Naive thymus-derived CD8-positive, alpha-beta T cell (primary cell): ENCODE results near the gene IQCE. TPM values are rescaled to one million over a fixed set of nuclear protein-coding genes. Genes with fewer than 3 reads are reported as not detected.
"Not testable (repeated sequence)": the region's sequence is repeated elsewhere in the genome, so short reads cannot be mapped to it uniquely, and the experiment has no call there.

Experiments used
- ATAC-seq, 2 donors: fragments of 150-1000 bp; cut with Tn5 transposase in 1 of 2; sonication (Bioruptor Pico), chemical (Tn5 transposase) in 1 of 2; 1 replicate in 1 of 2; 2 replicates in 1 of 2; pipeline ENCODE4 v1.10.0; 2021; ENCODE audit warnings: mild to moderate bottlenecking in 2 of 2, moderate library complexity in 2 of 2
- POLR2A ChIA-PET: fragments of 350-600 bp; sonication (Branson Sonifier 250); formaldehyde crosslinking; loops from one replicate; lab custom pipeline; 2021; ENCODE audit warnings: antibody characterized with exemption; lab: Charles Lee
- DNase-seq, 10 donors: peaks; one replicate each; pipeline versions ENCODE4 v3.0.0 to v3.0.0-alpha.2; 2020 to 2022
- H3K27ac Mint-ChIP-seq, 10 donors: one replicate each; pipeline ENCODE4 v1.8.0; 2020 to 2022; ENCODE audit warnings: mild to moderate bottlenecking in 10 of 10, mixed read lengths in 10 of 10, moderate library complexity in 4 of 10, inconsistent platforms in 1 of 10
- H3K27me3 Mint-ChIP-seq, 5 donors: one replicate each; pipeline ENCODE4 v1.8.0; 2021 to 2022; ENCODE audit warnings: mixed read lengths in 5 of 5
- H3K36me3 Mint-ChIP-seq, 3 donors: one replicate each; pipeline ENCODE4 v1.8.0; 2020 to 2022; ENCODE audit warnings: mixed read lengths in 3 of 3, mild to moderate bottlenecking in 2 of 3, inconsistent platforms in 1 of 3
- H3K4me1 Mint-ChIP-seq, 4 donors: one replicate each; pipeline ENCODE4 v1.8.0; 2021 to 2022; ENCODE audit warnings: mixed read lengths in 4 of 4
- H3K4me3 Mint-ChIP-seq, 10 donors: one replicate each; pipeline ENCODE4 v1.8.0; 2020 to 2022; ENCODE audit warnings: mild to moderate bottlenecking in 10 of 10, mixed read lengths in 10 of 10, moderate library complexity in 6 of 10, inconsistent platforms in 1 of 10
- H3K9me3 Mint-ChIP-seq, 9 donors: one replicate each; pipeline ENCODE4 v1.8.0; 2020 to 2022; ENCODE audit warnings: mixed read lengths in 9 of 9, mild to moderate bottlenecking in 3 of 9, inconsistent platforms in 1 of 9, moderate library complexity in 1 of 9
- polyA plus RNA-seq, 3 donors: library from polyadenylated mRNA; unstranded; fragments of 300-500 nt; fragmentation: Illumina TruSeq; gene quantifications; one replicate each; pipeline ENCODE4 v1.2.3, GENCODE V29; 2021
- total RNA-seq, 8 experiments: library from RNA in 2 of 8; stranded (reverse) in 2 of 8; gene quantifications; one replicate each; pipeline ENCODE4 v1.2.3 and lab custom pipeline; 2021 to 2026

Gene IQCE
- total and polyA plus RNA-seq, 5 experiments from 2014 or later, result 0.77 to 8.9 (median 2.2) TPM

DNA sequence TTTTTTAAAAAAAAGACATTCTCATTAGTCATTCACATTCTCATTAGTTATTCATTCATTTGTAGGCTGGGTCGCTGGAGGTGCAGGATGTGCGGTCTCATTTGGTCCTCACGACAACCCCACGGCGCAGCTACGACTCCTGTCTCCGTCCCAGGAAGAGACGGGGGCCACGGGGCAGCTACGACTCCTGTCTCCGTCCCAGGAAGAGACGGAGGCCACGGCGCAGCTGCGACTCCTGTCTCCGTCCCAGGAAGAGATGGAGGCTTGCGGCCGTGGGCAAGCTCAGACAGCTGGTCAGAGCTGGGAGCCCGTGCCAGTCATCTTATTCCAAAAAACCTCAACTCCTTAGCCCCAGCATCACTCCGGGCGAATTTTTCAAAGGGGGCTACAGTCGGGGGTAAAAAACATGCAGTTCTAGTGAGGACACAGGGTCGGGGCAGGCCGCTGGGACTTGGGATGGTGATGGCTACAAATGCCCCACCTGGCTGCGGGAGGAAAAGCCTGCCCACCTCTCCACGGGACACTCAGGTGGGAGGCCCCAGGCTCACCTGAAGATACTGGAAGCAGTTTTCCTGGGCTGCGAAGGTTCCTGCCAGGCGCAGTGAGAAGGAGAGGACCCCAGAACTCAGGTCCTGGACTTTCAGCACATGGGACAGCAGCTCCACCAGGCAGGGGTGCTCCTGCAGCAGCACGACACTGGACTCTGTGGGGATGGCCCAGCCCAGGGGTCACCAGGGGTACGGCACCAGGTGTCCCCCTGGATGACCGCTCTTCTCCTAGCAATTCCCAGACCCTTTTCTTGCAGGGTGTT lies 11.8 kb upstream of the IQCE start:
- peak overlapping the region in 1 of 10 donors; percentile 29 for H3K27ac Mint-ChIP-seq
- POLR2A ChIA-PET, result interaction anchor here (0.6 to 2.2 kb wide), 5 partner anchors 9 to 95 kb away, joined by 3 to 10 read pairs (median 4); no protein-coding TSS in a partner anchor
- ATAC-seq, result no peak
- H3K36me3 Mint-ChIP-seq, result peaks cover 0 to 71% (median 4%) of the 10 kb centered on the region in 3 donors
- no peak for DNase-seq
- H3K9me3 Mint-ChIP-seq, result no peaks in the 10 kb centered on the region
- no peak overlapping the region for H3K4me3 Mint-ChIP-seq
- no peaks in the 10 kb centered on the region for H3K27me3 Mint-ChIP-seq
- H3K4me1 Mint-ChIP-seq, result peaks cover 8 to 23% (median 17%) of the 10 kb centered on the region in 4 donors

DNA sequence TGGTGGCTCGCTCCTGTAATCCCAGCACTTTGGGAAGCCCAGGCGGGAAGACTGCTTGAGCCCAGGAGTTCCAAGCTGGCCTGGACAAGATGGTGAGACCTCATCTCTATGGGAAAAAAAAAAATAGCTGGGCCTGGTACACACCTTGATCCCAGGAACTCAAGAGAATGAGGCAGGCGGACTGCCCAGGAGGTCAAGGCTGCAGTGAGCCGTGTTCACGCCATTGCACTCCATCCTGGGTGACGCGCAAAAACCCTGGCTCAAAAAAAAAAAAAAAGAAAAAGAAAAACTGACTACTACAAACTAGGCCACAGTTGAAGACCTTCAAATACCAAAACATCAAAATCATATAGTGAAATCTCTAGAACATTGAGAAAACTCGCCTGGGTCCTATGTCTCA lies 7.4 kb upstream of the IQCE start:
- POLR2A ChIA-PET, result interaction anchor here (0.8 to 2.9 kb wide), 3 partner anchors 12 to 40 kb away, joined by 4 to 11 read pairs (median 5); no protein-coding TSS in a partner anchor
- Mint-ChIP-seq H3K27me3 (no peaks in the 10 kb centered on the region), H3K4me1 (peaks cover 12 to 46% (median 38%) of the 10 kb centered on the region in 4 donors), H3K4me3 (no peak overlapping the region), H3K9me3 (no peaks in the 10 kb centered on the region), H3K36me3 (peaks cover 0 to 58% (median 6%) of the 10 kb centered on the region in 3 donors), H3K27ac (peak overlapping the region in 1 of 10 donors; percentile 57)
- no peak for DNase-seq
- ATAC-seq, result no peak

DNA sequence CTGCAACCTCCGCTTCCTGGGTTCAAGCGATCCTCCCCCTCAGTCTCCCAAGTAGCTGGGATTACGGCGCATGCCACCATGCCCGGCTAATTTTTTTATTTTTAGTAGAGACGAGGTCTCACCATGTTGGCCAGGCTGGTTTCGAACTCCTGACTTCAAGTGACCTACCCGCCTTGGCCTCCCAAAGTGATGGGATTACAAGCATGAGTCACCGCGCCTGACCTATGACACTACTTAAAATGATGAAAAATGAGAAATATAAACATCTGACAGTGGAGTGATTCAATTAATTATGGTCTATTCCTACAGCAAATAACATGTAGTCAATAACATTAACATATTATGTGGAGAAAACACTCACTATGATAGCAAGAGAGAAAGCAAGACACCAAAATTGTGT lies 5.7 kb upstream of the IQCE start:
- no peak for ATAC-seq
- peak overlapping the region in 9 of 10 donors; percentile 35 to 91 (median 87) for H3K4me3 Mint-ChIP-seq
- DNase-seq, result no peak
- H3K9me3 Mint-ChIP-seq, result no peaks in the 10 kb centered on the region
- H3K36me3 Mint-ChIP-seq, result peaks cover 0 to 42% (median 5%) of the 10 kb centered on the region in 3 donors
- no peaks in the 10 kb centered on the region for H3K27me3 Mint-ChIP-seq
- H3K27ac Mint-ChIP-seq, result peak overlapping the region in 3 of 10 donors; percentile 19 to 78 (median 21)
- POLR2A ChIA-PET, result interaction anchor here (0.7 to 2.9 kb wide), 8 partner anchors 9 to 42 kb away, joined by 3 to 11 read pairs (median 4); no protein-coding TSS in a partner anchor
- H3K4me1 Mint-ChIP-seq, result peaks cover 13 to 51% (median 41%) of the 10 kb centered on the region in 4 donors

DNA sequence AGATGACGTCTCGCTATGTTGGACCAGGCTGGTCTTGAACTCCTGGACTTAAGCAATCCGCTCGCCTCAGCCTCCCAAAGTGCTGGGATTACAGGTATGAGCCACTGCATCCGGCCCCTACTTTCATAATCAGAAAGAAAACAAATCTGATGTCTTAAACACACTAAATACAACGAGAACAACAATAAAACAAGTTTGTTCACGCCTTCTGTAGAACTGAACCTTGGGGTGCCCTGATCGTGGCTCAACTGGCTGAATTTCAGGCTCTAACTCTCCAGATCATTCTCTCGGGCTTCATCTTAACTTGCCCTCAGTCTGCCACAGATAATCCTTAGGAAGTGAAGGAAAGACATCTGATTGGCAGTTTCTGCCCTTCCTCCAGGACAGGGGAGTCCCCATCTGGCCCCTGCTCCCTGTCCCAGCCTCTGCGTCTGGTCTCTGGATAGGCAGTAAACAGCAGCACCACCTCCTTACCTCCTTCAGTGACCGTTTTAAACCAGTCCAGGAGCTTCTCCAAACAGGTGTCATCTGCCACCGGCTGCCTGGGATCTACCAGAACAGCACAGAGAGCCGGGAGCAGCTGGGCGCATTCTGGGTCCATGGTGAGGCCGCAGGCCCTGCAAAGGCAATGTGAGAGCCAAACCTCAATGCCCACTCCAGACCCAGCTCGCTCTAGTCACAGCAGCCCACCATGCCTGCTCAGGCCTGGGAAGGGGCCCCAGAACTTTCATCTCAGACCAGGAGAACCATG lies 4.8 kb upstream of the IQCE start:
- DNase-seq (no peak), ATAC-seq (no peak)
- Mint-ChIP-seq H3K27ac (peak overlapping the region in 8 of 10 donors; percentile 78 to 95 (median 87)), H3K27me3 (no peaks in the 10 kb centered on the region), H3K36me3 (peaks cover 0 to 35% (median 4%) of the 10 kb centered on the region in 3 donors), H3K9me3 (no peaks in the 10 kb centered on the region), H3K4me3 (peak overlapping the region; percentile 81 to 95 (median 87)), H3K4me1 (peaks cover 13 to 54% (median 44%) of the 10 kb centered on the region in 4 donors)
- POLR2A ChIA-PET, result interaction anchor here (0.6 to 3.3 kb wide), 10 partner anchors 9 to 100 kb away, joined by 3 to 16 read pairs (median 6); no protein-coding TSS in a partner anchor

DNA sequence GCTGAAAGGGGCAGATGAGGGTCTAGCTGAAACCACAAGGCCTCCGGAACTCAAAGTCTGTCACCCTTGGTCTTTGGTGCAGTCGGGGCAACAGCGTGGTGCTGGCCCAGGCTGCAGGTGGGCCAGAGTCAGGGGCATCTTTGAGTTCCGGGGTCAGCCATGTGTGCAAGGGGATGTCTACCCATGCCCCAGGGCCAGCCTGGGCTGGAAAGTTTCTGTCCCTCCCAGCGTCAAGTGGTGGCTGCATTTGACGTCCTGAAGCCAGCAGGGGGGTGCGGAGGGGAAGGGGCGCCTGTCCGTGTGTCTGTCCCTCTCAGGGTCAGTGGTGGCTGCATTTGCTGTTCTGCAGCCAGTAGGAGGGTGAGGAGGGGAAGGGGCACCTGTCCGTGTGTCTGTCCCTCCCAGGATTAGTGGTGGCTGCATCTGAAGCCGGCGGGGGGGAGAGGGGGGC lies 4.1 kb upstream of the IQCE start:
- no peaks in the 10 kb centered on the region for H3K9me3 Mint-ChIP-seq
- DNase-seq (no peak), ATAC-seq (no peak)
- POLR2A ChIA-PET, result interaction anchor here (0.6 to 3.3 kb wide), 7 partner anchors 9 to 100 kb away, joined by 3 to 16 read pairs (median 6); no protein-coding TSS in a partner anchor
- peaks cover 8 to 51% (median 38%) of the 10 kb centered on the region in 4 donors for H3K4me1 Mint-ChIP-seq
- peaks cover 0 to 28% (median 4%) of the 10 kb centered on the region in 3 donors for H3K36me3 Mint-ChIP-seq
- peak overlapping the region in 9 of 10 donors; percentile 78 to 95 (median 87) for H3K27ac Mint-ChIP-seq
- H3K4me3 Mint-ChIP-seq, result peak overlapping the region; percentile 81 to 95 (median 87)
- H3K27me3 Mint-ChIP-seq, result no peaks in the 10 kb centered on the region

DNA sequence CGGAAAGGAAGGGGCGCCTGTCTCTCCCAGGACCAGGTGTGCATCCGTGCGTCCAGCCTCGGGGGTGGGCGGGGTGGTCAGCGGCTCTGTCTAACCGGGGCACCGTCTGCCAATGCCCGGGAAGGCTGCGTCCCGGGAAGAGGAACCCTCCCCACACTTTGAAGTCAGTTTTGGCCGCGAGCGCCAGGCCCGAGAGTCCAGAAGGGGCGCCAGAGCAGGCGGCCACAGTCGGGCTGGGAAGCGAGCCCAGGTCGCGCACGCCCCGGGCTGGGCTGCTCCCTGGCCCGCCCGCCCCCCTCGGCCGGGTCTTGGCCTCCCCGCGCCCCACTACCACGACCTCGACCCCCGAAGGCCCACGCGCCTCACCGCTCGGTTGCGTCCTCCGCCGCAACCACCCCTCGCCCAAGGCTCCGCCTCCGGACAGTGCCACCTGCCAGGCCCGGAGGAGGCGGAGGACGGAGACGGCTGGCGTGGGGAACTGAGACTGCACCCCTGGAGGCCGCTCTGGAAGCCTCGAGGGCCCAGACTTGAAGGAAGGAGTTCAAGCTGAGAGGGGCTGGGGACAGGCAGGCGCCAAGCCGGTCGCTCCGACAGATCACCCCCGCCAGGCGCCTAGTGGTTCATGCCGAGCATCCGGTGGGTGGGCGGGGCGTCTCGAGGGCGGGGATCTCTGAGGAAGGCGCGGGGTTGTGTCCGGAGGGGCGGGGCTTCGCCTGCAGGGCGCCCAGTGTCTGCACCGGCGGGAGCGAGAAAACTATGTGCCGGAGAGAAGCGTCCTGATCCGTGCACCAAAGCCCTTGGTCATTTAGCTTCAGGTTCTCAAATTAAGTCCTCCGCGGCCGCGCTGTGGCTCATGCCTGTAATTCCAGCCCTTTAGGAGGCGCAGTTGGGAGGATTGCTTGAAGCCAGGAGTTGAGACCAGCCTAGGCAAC lies 3.4 kb upstream of the IQCE start, which contains the start of gene BRAT1:
BRAT1 (minus strand) TSS at position 404 of the 932 bp plus-strand sequence. CDS start 1,093 bp downstream, outside the sequence.
- H3K27ac Mint-ChIP-seq, result peak within 1 kb of the TSS; percentile 59 to 95 (median 90)
- H3K4me1 Mint-ChIP-seq, result peaks cover 10 to 55% (median 42%) of the 10 kb centered on the region in 4 donors
- no peaks in the 10 kb centered on the region for H3K27me3 Mint-ChIP-seq
- H3K4me3 Mint-ChIP-seq, result peak within 1 kb of the TSS; percentile 81 to 95 (median 87)
- peaks cover 0 to 24% (median 4%) of the 10 kb centered on the region in 3 donors for H3K36me3 Mint-ChIP-seq
- DNase-seq (peak; percentile 86 to 97 (median 94)), ATAC-seq (peak; percentile 83 to 87)
- no peaks in the 10 kb centered on the region for H3K9me3 Mint-ChIP-seq
- POLR2A ChIA-PET, result interaction anchor here (0.6 to 3.3 kb wide), 13 partner anchors 9 to 101 kb away, joined by 3 to 16 read pairs (median 5); no protein-coding TSS in a partner anchor

DNA sequence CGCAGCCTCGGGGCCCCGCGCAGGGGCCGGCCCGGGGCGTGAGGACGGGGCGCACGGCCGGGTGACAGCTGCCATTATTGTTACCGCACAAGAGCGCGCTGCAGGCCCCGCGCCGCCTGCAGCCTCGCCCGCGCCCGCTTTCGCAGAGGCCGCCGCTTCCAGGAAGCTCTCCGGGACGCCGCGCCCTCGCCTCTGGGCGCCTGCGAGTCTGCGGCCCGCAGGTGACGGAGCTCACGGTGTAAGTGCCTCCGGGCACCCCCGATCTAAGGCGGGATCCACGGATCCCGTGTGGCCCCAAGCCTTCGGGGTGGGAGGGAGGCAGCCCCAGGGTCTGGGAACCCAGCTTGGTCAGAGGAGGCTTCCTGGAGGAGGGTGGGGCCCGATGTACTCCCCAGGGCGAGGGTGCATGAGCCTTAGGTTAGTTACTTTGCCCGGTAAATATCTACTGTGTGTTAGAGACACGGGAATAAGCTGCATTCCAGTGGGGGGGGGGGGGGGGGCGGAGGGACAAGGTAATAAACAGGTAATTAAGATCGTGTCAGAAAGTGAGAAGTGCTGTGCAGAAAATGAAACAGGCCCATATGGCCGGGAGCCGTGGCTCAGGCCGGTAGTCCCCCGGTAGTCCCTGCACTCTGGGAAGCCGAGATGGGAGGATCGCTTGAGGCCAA lies 638 bp downstream of the IQCE start:
- H3K27ac Mint-ChIP-seq, result peak overlapping the region in 5 of 10 donors; percentile 35 to 72 (median 62)
- H3K9me3 Mint-ChIP-seq, result no peaks in the 10 kb centered on the region
- no peaks in the 10 kb centered on the region for H3K36me3 Mint-ChIP-seq
- ATAC-seq (peak in 1 of 2 donors; percentile 3), DNase-seq (peak in 1 of 10 donors; percentile 30)
- H3K4me3 Mint-ChIP-seq, result peak overlapping the region; percentile 18 to 82 (median 74)
- no peaks in the 10 kb centered on the region for H3K27me3 Mint-ChIP-seq
- POLR2A ChIA-PET, result interaction anchor here (0.6 to 4.5 kb wide), 15 partner anchors 15 to 140 kb away, joined by 3 to 33 read pairs (median 3); no protein-coding TSS in a partner anchor
- peaks cover 9 to 31% (median 21%) of the 10 kb centered on the region in 4 donors for H3K4me1 Mint-ChIP-seq

DNA sequence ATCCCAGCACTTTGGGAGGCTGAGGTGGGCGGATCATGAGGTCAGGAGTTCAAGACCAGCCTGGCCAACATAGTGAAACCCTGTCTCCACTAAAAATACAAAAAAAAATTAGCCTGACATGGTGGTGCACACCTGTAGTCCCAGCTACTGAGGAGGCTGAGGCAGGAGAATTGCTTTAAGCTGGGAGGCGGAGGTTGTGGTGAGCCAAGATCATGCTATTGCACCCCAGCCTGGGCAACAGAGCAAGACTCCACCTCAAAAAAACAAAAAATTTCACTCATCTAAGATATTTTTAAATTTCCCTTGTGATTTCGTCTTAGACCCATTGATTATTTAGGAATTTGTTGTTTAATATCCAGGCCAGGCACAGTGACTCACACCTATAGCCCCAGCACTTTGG lies 5.2 kb downstream of the IQCE start:
- H3K36me3 Mint-ChIP-seq, H3K27me3 Mint-ChIP-seq, ATAC-seq, DNase-seq, H3K27ac Mint-ChIP-seq, H3K9me3 Mint-ChIP-seq: not testable (repeated sequence)
- POLR2A ChIA-PET, result interaction anchor here (0.7 kb wide), 2 partner anchors 36 to 84 kb away, joined by 4 read pairs; no protein-coding TSS in a partner anchor
- peak overlapping the region in 1 of 10 donors; percentile 34 for H3K4me3 Mint-ChIP-seq
- peaks cover 8 to 18% (median 12%) of the 10 kb centered on the region in 4 donors for H3K4me1 Mint-ChIP-seq

DNA sequence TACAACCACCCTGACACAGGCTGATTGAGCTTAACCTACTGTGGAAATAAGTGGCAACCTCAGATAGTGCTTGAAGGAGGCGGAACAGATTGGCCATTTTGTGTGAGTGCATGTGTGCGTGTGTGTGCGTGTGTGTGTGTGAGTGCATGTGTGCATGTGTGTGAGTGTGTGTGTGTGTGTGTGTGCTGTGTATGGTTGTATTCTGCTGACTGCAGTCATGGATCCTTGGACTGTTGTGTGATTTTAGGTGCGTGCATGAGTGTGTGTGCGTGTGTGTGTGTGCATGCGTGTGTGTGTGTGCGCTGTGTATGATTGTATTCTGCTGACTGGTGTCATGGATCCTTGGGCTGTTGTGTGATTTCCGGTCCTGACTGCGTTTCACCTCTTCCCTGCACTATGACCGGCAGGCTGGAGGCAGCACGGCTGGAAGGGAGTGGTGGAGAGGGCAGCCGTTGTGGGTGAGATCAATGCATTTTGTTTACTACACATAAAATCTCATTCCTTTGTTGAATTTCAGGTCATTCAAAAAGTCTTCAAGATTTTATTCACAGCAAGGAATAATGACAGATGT lies 6.3 kb downstream of the IQCE start:
- no peaks in the 10 kb centered on the region for H3K9me3 Mint-ChIP-seq
- no peak for ATAC-seq
- DNase-seq, result no peak
- POLR2A ChIA-PET, result no interaction called here
- peaks cover 6 to 13% (median 8%) of the 10 kb centered on the region in 4 donors for H3K4me1 Mint-ChIP-seq
- no peak overlapping the region for H3K4me3 Mint-ChIP-seq
- H3K36me3 Mint-ChIP-seq, result no peaks in the 10 kb centered on the region
- no peaks in the 10 kb centered on the region for H3K27me3 Mint-ChIP-seq
- H3K27ac Mint-ChIP-seq, result peak overlapping the region in 1 of 10 donors; percentile 79

DNA sequence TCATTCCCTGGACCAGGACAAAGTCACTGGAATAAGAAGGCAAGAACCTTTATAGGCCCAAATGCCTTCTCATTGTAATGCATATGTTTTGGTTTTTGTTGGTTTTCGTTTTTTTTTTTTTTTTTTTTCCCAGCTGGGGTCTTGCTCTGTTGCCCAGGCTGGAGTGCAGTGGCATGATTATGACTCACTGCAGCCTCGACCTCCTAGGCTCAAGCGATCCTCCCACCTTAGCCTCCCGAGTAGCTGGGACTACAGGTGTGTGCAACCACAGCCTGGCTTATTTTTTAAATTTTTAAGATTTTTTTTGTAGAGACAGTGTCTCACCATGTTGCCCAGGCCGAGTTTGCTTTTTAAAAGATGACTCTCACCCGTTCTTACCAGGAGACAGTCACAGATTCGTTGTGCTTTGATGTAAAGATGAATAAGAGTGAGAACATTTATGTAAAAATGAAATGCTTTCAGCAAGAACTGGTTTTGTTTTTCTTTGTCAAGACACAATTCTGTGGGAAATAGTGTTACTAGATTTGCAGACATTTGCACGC lies 7.6 kb downstream of the IQCE start:
- H3K36me3 Mint-ChIP-seq, result no peaks in the 10 kb centered on the region
- POLR2A ChIA-PET, result interaction anchor here (0.7 to 1.7 kb wide), 3 partner anchors 37 to 80 kb away, joined by 3 to 4 read pairs (median 3); no protein-coding TSS in a partner anchor
- no peak overlapping the region for H3K27ac Mint-ChIP-seq
- H3K4me3 Mint-ChIP-seq, result no peak overlapping the region
- ATAC-seq (no peak), DNase-seq (no peak)
- H3K9me3 Mint-ChIP-seq, result no peaks in the 10 kb centered on the region
- no peaks in the 10 kb centered on the region for H3K27me3 Mint-ChIP-seq
- peaks cover 6 to 11% (median 6%) of the 10 kb centered on the region in 4 donors for H3K4me1 Mint-ChIP-seq
